GM10266 (cell line): ENCODE measurements around the gene CAVIN3.

ENCODE experiments used
- DNase-seq: peaks from one replicate; pipeline ENCODE4 v3.0.0; 2012; ENCODE audit errors: extremely low spot score
- CTCF ChIP-seq: IDR thresholded peaks from 2 replicates; pipeline ENCODE4 v1.5.1; 2012; ENCODE audit warnings: mild to moderate bottlenecking, low read depth; ENCODE audit not compliant: control insufficient read depth, insufficient read depth; ENCODE audit errors: missing control alignments

Gene CAVIN3

DNA sequence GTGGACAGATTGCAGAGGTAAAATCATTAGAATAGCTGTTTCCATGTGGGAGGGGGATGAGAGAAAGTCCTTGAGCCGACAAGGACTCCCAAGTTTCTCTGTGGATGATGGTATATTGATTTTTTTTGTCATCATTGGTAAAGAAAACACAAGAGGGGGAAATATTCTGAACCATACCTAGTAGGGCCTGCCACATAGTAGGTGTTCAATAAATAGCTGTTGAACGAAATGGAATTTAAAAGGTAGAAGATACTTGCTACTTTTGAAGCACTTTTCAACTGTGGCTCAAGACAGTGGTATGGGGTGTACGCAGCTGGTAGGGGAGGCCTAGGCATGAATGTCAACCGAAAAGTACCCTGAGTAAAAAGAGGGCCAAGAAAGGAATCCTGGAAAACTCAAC lies 2.1 kb downstream of the CAVIN3 start:
- no peak for DNase-seq
- TF ChIP-seq CTCF: no peak

GRCh38 chr11:6315811-6316425 lies 4.4 kb downstream of the CAVIN3 start:
- peak; percentile 79 for DNase-seq
- peak; percentile 80 for TF ChIP-seq CTCF

DNA sequence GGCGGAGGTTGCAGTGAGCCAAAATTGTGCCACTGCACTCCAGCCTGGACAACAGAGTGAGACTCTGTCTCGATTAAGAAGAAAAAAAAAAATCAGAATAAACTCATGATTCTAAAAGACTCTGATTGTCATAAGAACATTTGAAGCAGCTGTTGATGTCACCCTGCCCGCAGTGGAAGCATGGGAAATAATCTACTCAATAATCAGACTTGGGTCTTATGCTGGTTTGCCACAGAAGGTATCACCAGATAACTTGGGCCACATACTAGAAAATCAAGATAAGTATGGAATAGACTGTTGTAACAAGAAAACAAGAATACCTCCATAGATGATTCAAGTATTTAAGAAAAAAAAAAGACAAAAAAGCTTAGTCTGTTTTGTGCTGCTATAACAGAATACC lies 8.2 kb downstream of the CAVIN3 start:
- no peak for TF ChIP-seq CTCF
- DNase-seq: no peak

GRCh38 chr11:6307876-6308275 lies 12.4 kb downstream of the CAVIN3 start:
- TF ChIP-seq CTCF: no peak
- DNase-seq: no peak

DNA sequence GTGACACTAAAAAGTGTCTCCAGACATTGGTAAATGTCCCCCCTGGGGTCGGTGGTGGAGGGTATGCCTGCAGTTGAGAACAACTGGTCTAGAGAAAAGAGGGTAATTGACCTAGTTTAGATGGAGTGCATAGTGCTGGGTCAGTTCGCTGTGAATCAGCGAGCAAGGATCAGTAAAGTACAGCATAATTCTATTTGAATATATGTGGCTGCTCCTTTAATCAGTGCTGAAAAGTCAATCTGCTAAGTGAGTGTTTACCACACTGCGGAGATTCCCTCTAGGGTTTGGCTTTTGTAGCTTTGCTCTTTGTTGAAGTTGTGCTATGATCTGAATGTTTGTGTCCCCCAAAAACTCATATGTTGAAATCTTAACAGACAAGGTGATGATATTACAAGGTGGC lies 15.0 kb downstream of the CAVIN3 start:
- DNase-seq: no peak

GRCh38 chr11:6303661-6304060 lies 16.6 kb downstream of the CAVIN3 start:
- no peak for DNase-seq

More for the DNA sequence above, 15.0 kb downstream of the CAVIN3 start:
- no peak for TF ChIP-seq CTCF

More at GRCh38 chr11:6303661-6304060, 16.6 kb downstream of the CAVIN3 start:
- no peak for TF ChIP-seq CTCF
